A549 (cell line): ENCODE data around the gene SYT8. TPM values are rescaled to one million over a fixed set of nuclear protein-coding genes. Genes with fewer than 3 reads are reported as not detected.
A peak's percentile ranks its signal among the peaks of the same experiment; 100 is the strongest.

Source experiments
- ATAC-seq, 2 experiments: fragments of 200-7000 bp in 1 of 2; fragments of >200 bp in 1 of 2; cut with Nextera tagmentation in 1 of 2; cut with Tn5 transposase in 1 of 2; 3 replicates each; pipeline versions ENCODE4 v1.8.0 to v1.9.1; 2018 to 2020; ENCODE audit warnings: mild to moderate bottlenecking in 1 of 2, moderate library complexity in 1 of 2
- CTCF ChIA-PET: fragments of 300-600 bp; sonication (Branson Sonifier 250); formaldehyde crosslinking; extraction: SDS; loops from one replicate; lab custom pipeline; 2021; ENCODE audit warnings: antibody characterized with exemption, inconsistent platforms; lab: Yijun Ruan, JAX
- POLR2A ChIA-PET: fragments of 350-600 bp; formaldehyde crosslinking; extraction: SDS; loops from one replicate; lab custom pipeline; 2021; ENCODE audit warnings: antibody characterized with exemption, inconsistent platforms; lab: Yijun Ruan, JAX
- DNase-seq, 2 experiments: peaks; one replicate each; pipeline versions ENCODE4 v3.0.0 to v3.0.0-alpha.2; 2011 to 2016; ENCODE audit warnings: low read depth in 1 of 2, low spot score in 1 of 2
- FAIRE-seq: peaks from 2 replicates; lab custom pipeline; 2011; peaks lifted over from hg19 to GRCh38; lab: Jason Lieb, UNC
- H3K27ac ChIP-seq, 2 experiments: fragments of >200 bp; sonication (Bioruptor Twin); formaldehyde crosslinking; 3 replicates each; pipeline ENCODE4 v1.5.1; 2016 to 2017
- H3K4me1 ChIP-seq: fragments of >200 bp; sonication (Bioruptor Twin); formaldehyde crosslinking; 3 replicates; pipeline ENCODE4 v1.6.1; 2016
- H3K4me2 ChIP-seq: fragments of >200 bp; sonication (Bioruptor Twin); formaldehyde crosslinking; 3 replicates; pipeline ENCODE4 v1.6.1; 2016
- H3K4me3 ChIP-seq: fragments of >200 bp; sonication (Bioruptor Twin); formaldehyde crosslinking; 3 replicates; pipeline ENCODE4 v1.5.1; 2016
- H3K9me3 ChIP-seq: fragments of >200 bp; sonication (Bioruptor Twin); formaldehyde crosslinking; 3 replicates; pipeline ENCODE4 v1.6.1; 2016
- BHLHE40 ChIP-seq: IDR thresholded peaks from 2 replicates; pipeline ENCODE4 v1.6.1; 2012; ENCODE audit warnings: low read depth, low read length, inconsistent platforms
- CBX2 ChIP-seq: fragments of 200-600 bp; sonication (generic); IDR thresholded peaks from 2 replicates; pipeline ENCODE4 v1.6.1; 2016; ENCODE audit warnings: low read depth, mild to moderate bottlenecking, borderline replicate concordance
- CBX8 ChIP-seq: fragments of 200-600 bp; sonication (generic); IDR thresholded peaks from 2 replicates; pipeline ENCODE4 v1.6.1; 2016
- CEBPB ChIP-seq, 2 experiments: fragments of >200 bp in 1 of 2; sonication (Bioruptor Twin) in 1 of 2; formaldehyde crosslinking in 1 of 2; IDR thresholded peaks; 2 replicates each; pipeline ENCODE4 v1.6.1; 2012 to 2016
- CHD4 ChIP-seq: fragments of 200-600 bp; sonication (generic); IDR thresholded peaks from 2 replicates; pipeline ENCODE4 v1.6.1; 2016; ENCODE audit warnings: antibody characterized with exemption, mild to moderate bottlenecking, borderline replicate concordance
- EP300 ChIP-seq, 2 experiments: fragments of >200 bp; sonication (Bioruptor Twin); formaldehyde crosslinking; IDR thresholded peaks; 2 replicates in 1 of 2; 3 replicates in 1 of 2; pipeline ENCODE4 v1.6.1; 2016 to 2017
- ESRRA ChIP-seq: fragments of 150-350 bp; IDR thresholded peaks from 2 replicates; pipeline ENCODE4 v1.6.1; 2014; ENCODE audit warnings: mild to moderate bottlenecking, low read length, borderline replicate concordance
- FOSB ChIP-seq: fragments of 250-450 bp; sonication (Bioruptor Pico); IDR thresholded peaks from 2 replicates; pipeline ENCODE4 v1.5.0; 2020; ENCODE audit warnings: mild to moderate bottlenecking, moderate library complexity
- FOXS1 ChIP-seq: fragments of 250-450 bp; sonication (Bioruptor Pico); IDR thresholded peaks from 2 replicates; pipeline ENCODE4 v1.5.0; 2020; ENCODE audit warnings: mild to moderate bottlenecking, moderate library complexity
- GATA3 ChIP-seq: IDR thresholded peaks from 2 replicates; pipeline ENCODE4 v1.6.1; 2012; ENCODE audit warnings: borderline replicate concordance
- HDAC2 ChIP-seq: fragments of 200-600 bp; sonication (generic); IDR thresholded peaks from 2 replicates; pipeline ENCODE4 v1.6.1; 2016
- HEYL ChIP-seq: fragments of 250-450 bp; sonication (Bioruptor Pico); IDR thresholded peaks from 2 replicates; pipeline ENCODE4 v1.8.0; 2021; ENCODE audit warnings: mild to moderate bottlenecking, moderate library complexity
- HOXB13 ChIP-seq: fragments of 250-450 bp; sonication (Bioruptor Pico); IDR thresholded peaks from 2 replicates; pipeline ENCODE4 v1.5.0; 2020; ENCODE audit warnings: low read depth, mild to moderate bottlenecking, moderate library complexity
- JUN ChIP-seq, 2 experiments: fragments of >200 bp; sonication (Bioruptor Twin); formaldehyde crosslinking; IDR thresholded peaks; 2 replicates in 1 of 2; 3 replicates in 1 of 2; pipeline ENCODE4 v1.6.1; 2016 to 2017
- JUNB ChIP-seq: fragments of >200 bp; sonication (Bioruptor Twin); formaldehyde crosslinking; IDR thresholded peaks from 2 replicates; pipeline ENCODE4 v1.6.1; 2016
- KDM5A ChIP-seq: fragments of 200-600 bp; sonication (generic); IDR thresholded peaks from 2 replicates; pipeline ENCODE4 v1.6.1; 2016; ENCODE audit warnings: antibody characterized with exemption, mild to moderate bottlenecking
- MAFK ChIP-seq: fragments of 450-650 bp; IDR thresholded peaks from 2 replicates; pipeline ENCODE4 v1.6.1; 2014; ENCODE audit not compliant: partially characterized antibody
- MAZ ChIP-seq: fragments of 150-350 bp; IDR thresholded peaks from 2 replicates; pipeline ENCODE4 v1.6.1; 2014; ENCODE audit warnings: antibody characterized with exemption, low read depth, low read length, borderline replicate concordance
- MYC ChIP-seq: IDR thresholded peaks from 2 replicates; pipeline ENCODE4 v1.6.1; 2012; ENCODE audit warnings: mild to moderate bottlenecking, inconsistent platforms, low read length, improper control_type of control experiment, borderline replicate concordance
- NFE2L2 ChIP-seq: fragments of 150-350 bp; conservative IDR thresholded peaks from 2 replicates; pipeline ENCODE4 v1.6.1; 2014; ENCODE audit warnings: low read length
- NR3C1 ChIP-seq: fragments of >200 bp; sonication (Bioruptor Twin); formaldehyde crosslinking; IDR thresholded peaks from 3 replicates; pipeline ENCODE4 v1.6.1; 2017
- PHF8 ChIP-seq: fragments of 200-600 bp; sonication (generic); IDR thresholded peaks from 2 replicates; pipeline ENCODE4 v1.6.1; 2016; ENCODE audit warnings: low read depth, mild to moderate bottlenecking, antibody characterized with exemption, moderate library complexity, borderline replicate concordance
- RARB ChIP-seq: fragments of 250-450 bp; sonication (Bioruptor Pico); IDR thresholded peaks from 2 replicates; pipeline ENCODE4 v1.8.0; 2021; ENCODE audit warnings: mild to moderate bottlenecking, moderate library complexity
- RCOR1 ChIP-seq: fragments of 150-350 bp; IDR thresholded peaks from 2 replicates; pipeline ENCODE4 v1.6.1; 2014; ENCODE audit warnings: antibody characterized with exemption, low read length, low read depth
- RFX5 ChIP-seq: fragments of 450-650 bp; IDR thresholded peaks from 2 replicates; pipeline ENCODE4 v1.7.1; 2014; ENCODE audit warnings: antibody characterized with exemption, mild to moderate bottlenecking, moderate library complexity
- RNF2 ChIP-seq: fragments of 200-600 bp; sonication (generic); IDR thresholded peaks from 2 replicates; pipeline ENCODE4 v1.6.1; 2016; ENCODE audit warnings: low read depth, mild to moderate bottlenecking, antibody characterized with exemption, moderate library complexity, borderline replicate concordance
- SREBF2 ChIP-seq: fragments of 450-650 bp; IDR thresholded peaks from 2 replicates; pipeline ENCODE4 v1.6.1; 2014; ENCODE audit warnings: mild to moderate bottlenecking, moderate library complexity
- TFCP2L1 ChIP-seq: fragments of 250-450 bp; sonication (Bioruptor Pico); IDR thresholded peaks from 2 replicates; pipeline ENCODE4 v1.5.0; 2021; ENCODE audit warnings: mild to moderate bottlenecking
- TP53 ChIP-seq: fragments of 250-450 bp; sonication (Bioruptor Pico); IDR thresholded peaks from 2 replicates; pipeline ENCODE4 v1.5.0; 2021; ENCODE audit warnings: mild to moderate bottlenecking, moderate library complexity
- ZFP36 ChIP-seq: fragments of 450-650 bp; IDR thresholded peaks from 2 replicates; pipeline ENCODE4 v1.6.1; 2014; ENCODE audit warnings: borderline replicate concordance; ENCODE audit not compliant: partially characterized antibody
- WGBS: methylation state at CpG from one replicate; pipeline ENCODE4 v1.1.6; 2017; ENCODE audit errors: missing lambda C conversion rate; 5-methylcytosine and 5-hydroxymethylcytosine counted together
- polyA plus RNA-seq, 4 experiments: library from polyadenylated mRNA; depleted of rRNA in 3 of 4; stranded (reverse); fragments of >200 nt; fragmentation: RNase III in 1 of 4; extraction: RNeasy Plus Mini Kit Qiagen cat#74134 plus additional on column Dnase treatment in 1 of 4; gene quantifications; 2 replicates in 3 of 4; 3 replicates in 1 of 4; pipeline ENCODE4 v1.2.3, GENCODE V29; 2011 to 2017
- TF ChIP-seq, protein P1 (sequence below): IDR thresholded peaks from 2 replicates; pipeline ENCODE4 v1.6.1; 2012
- TF ChIP-seq, protein P2 (sequence below): IDR thresholded peaks from 2 replicates; pipeline ENCODE4 v1.6.1; 2012; ENCODE audit warnings: low read depth, borderline replicate concordance
- TF ChIP-seq, protein P3 (sequence below): fragments of 200-600 bp; sonication (generic); IDR thresholded peaks from 2 replicates; pipeline ENCODE4 v1.6.1; 2016; ENCODE audit warnings: antibody characterized with exemption, mild to moderate bottlenecking, moderate library complexity
- TF ChIP-seq, protein P4 (sequence below): IDR thresholded peaks from 2 replicates; pipeline ENCODE4 v1.6.1; 2012
- TF ChIP-seq, protein P5 (sequence below): fragments of 250-450 bp; sonication (Bioruptor Pico); IDR thresholded peaks from 2 replicates; pipeline ENCODE4 v1.5.0; 2020; ENCODE audit warnings: low read depth, mild to moderate bottlenecking, moderate library complexity
- TF ChIP-seq, protein P6 (sequence below): fragments of 450-650 bp; IDR thresholded peaks from 2 replicates; pipeline ENCODE4 v1.6.1; 2014; ENCODE audit warnings: antibody characterized with exemption

SYT8 gene
- polyA plus RNA-seq, 2 of the 4 experiments (the other 2 are of a cell fraction): 0.25 TPM; not detected in 1

DNA sequence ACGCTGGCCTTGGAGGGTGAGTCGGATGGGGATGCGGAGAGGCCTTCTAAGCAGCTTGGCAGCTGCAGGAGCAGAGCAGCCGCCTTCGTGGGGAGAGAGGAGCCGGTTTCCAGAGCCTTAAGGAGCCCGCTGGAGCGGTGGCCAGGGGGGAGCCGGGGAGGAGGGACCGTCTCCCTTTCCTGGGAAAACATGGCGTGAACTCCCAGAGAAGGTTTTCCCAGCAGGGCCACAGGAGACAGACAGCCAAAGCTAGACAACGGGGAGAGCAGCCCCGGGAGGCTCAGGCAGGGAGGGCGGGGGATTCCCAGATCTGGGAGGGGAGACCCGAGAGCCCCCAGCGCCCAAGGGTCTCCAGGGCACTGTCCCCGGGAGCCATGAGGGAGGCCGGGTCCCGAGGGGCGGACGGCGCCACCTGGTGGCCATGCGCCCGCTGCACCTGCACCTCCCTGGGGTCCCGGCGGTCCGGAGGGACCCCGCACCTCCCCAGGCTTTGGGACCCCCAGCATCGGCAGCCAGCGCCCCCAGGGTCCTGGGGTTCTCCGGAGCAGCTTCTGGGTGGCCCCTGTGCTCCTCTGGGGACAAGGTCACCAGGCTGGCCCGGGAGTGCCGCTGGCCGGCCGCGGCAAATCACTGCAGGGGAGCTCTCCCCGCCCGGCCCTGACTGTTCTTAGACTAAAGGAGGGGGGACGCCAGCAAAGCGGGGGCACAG is 2.4 kb upstream of the SYT8 start:
- H3K27ac ChIP-seq: peak overlapping the region; percentile 73 to 89
- TF ChIP-seq MAFK: no peak
- TF ChIP-seq JUNB: no peak
- TF ChIP-seq TFCP2L1 (CRISPR knock-in tag): no peak
- no peak for TF ChIP-seq GATA3
- no peak for TF ChIP-seq RCOR1
- TF ChIP-seq HOXB13: no peak
- TF ChIP-seq HEYL (CRISPR knock-in tag): no peak
- peak in 1 of 2 experiments; percentile 40; a peak in 2 of 5 replicates for TF ChIP-seq JUN (IDR thresholded peaks at IDR 0.05)
- no peak for TF ChIP-seq HDAC2
- TF ChIP-seq RARB (CRISPR knock-in tag): no peak
- TF ChIP-seq MAZ: no peak
- no peak for TF ChIP-seq FOXS1
- no peak for TF ChIP-seq MYC
- TF ChIP-seq NR3C1: no peak
- TF ChIP-seq, protein P1, sequence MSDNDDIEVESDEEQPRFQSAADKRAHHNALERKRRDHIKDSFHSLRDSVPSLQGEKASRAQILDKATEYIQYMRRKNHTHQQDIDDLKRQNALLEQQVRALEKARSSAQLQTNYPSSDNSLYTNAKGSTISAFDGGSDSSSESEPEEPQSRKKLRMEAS: peak; percentile 47; the same call in 1 of the 2 replicates
- TF ChIP-seq EP300 (IDR thresholded peaks at IDR 0.05): no peak
- TF ChIP-seq BHLHE40: no peak
- TF ChIP-seq KDM5A: no peak
- no peak for TF ChIP-seq NFE2L2
- no peak for TF ChIP-seq SREBF2
- 0 out of 2 replicates have a peak, but pooled peaks have one; percentile 37 for TF ChIP-seq CHD4
- TF ChIP-seq ZFP36: no peak
- TF ChIP-seq PHF8: no peak
- TF ChIP-seq, protein P2, sequence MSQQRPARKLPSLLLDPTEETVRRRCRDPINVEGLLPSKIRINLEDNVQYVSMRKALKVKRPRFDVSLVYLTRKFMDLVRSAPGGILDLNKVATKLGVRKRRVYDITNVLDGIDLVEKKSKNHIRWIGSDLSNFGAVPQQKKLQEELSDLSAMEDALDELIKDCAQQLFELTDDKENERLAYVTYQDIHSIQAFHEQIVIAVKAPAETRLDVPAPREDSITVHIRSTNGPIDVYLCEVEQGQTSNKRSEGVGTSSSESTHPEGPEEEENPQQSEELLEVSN: no peak
- TF ChIP-seq, protein P3, sequence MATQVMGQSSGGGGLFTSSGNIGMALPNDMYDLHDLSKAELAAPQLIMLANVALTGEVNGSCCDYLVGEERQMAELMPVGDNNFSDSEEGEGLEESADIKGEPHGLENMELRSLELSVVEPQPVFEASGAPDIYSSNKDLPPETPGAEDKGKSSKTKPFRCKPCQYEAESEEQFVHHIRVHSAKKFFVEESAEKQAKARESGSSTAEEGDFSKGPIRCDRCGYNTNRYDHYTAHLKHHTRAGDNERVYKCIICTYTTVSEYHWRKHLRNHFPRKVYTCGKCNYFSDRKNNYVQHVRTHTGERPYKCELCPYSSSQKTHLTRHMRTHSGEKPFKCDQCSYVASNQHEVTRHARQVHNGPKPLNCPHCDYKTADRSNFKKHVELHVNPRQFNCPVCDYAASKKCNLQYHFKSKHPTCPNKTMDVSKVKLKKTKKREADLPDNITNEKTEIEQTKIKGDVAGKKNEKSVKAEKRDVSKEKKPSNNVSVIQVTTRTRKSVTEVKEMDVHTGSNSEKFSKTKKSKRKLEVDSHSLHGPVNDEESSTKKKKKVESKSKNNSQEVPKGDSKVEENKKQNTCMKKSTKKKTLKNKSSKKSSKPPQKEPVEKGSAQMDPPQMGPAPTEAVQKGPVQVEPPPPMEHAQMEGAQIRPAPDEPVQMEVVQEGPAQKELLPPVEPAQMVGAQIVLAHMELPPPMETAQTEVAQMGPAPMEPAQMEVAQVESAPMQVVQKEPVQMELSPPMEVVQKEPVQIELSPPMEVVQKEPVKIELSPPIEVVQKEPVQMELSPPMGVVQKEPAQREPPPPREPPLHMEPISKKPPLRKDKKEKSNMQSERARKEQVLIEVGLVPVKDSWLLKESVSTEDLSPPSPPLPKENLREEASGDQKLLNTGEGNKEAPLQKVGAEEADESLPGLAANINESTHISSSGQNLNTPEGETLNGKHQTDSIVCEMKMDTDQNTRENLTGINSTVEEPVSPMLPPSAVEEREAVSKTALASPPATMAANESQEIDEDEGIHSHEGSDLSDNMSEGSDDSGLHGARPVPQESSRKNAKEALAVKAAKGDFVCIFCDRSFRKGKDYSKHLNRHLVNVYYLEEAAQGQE: no peak
- no peak for TF ChIP-seq RFX5
- TF ChIP-seq, protein P4, sequence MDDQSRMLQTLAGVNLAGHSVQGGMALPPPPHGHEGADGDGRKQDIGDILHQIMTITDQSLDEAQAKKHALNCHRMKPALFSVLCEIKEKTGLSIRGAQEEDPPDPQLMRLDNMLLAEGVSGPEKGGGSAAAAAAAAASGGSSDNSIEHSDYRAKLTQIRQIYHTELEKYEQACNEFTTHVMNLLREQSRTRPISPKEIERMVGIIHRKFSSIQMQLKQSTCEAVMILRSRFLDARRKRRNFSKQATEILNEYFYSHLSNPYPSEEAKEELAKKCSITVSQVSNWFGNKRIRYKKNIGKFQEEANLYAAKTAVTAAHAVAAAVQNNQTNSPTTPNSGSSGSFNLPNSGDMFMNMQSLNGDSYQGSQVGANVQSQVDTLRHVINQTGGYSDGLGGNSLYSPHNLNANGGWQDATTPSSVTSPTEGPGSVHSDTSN: no peak
- TF ChIP-seq, protein P5, sequence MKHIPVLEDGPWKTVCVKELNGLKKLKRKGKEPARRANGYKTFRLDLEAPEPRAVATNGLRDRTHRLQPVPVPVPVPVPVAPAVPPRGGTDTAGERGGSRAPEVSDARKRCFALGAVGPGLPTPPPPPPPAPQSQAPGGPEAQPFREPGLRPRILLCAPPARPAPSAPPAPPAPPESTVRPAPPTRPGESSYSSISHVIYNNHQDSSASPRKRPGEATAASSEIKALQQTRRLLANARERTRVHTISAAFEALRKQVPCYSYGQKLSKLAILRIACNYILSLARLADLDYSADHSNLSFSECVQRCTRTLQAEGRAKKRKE (CRISPR knock-in tag): no peak
- no peak for TF ChIP-seq CBX2
- no peak for TF ChIP-seq FOSB (CRISPR knock-in tag)
- no peak for TF ChIP-seq CBX8
- no peak for TF ChIP-seq TP53 (CRISPR knock-in tag)
- no peak for TF ChIP-seq RNF2
- TF ChIP-seq, protein P6, sequence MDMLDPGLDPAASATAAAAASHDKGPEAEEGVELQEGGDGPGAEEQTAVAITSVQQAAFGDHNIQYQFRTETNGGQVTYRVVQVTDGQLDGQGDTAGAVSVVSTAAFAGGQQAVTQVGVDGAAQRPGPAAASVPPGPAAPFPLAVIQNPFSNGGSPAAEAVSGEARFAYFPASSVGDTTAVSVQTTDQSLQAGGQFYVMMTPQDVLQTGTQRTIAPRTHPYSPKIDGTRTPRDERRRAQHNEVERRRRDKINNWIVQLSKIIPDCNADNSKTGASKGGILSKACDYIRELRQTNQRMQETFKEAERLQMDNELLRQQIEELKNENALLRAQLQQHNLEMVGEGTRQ: no peak
- no peak for TF ChIP-seq CEBPB (IDR thresholded peaks at IDR 0.05)
- TF ChIP-seq ESRRA: no peak

More for the DNA sequence above, 2.4 kb upstream of the SYT8 start:
- POLR2A ChIA-PET: interaction anchor here (0.9 to 3.2 kb wide), 2 partner anchors 68 to 139 kb away, joined by 8 to 39 read pairs; partner anchors contain the start of gene CTSD
- H3K4me3 ChIP-seq: peak overlapping the region; percentile 27
- peak; percentile 44 to 69 for DNase-seq
- CTCF ChIA-PET: interaction anchor here (0.7 to 13.7 kb wide), 99 partner anchors 9 to 332 kb away, joined by 3 to 605 read pairs (median 6); partner anchors contain the start of genes H19, KRTAP5-6, LSP1 and TNNT3
- no peak for FAIRE-seq
- WGBS: 25% methylated on average over 18 of the region's 40 CpGs
- H3K4me1 ChIP-seq: peaks cover 66% of the 10 kb centered on the region
- H3K9me3 ChIP-seq: no peaks in the 10 kb centered on the region
- peak overlapping the region; percentile 85 for H3K4me2 ChIP-seq
- ATAC-seq: peak; percentile 41 to 83; a peak in 3 of 6 replicates
